ENCODE results near the gene SRP54.

The SRP54 gene

GRCh38 chr14:34997762-34998161, 15.0 kb downstream of the SRP54 start:
- H3K9me3 ChIP-seq (ENCODE audit: control insufficient read depth, low read length) = no peaks in the 10 kb centered on the region
- no peak overlapping the region for H3K9ac ChIP-seq
- no peak overlapping the region for H3K4me3 ChIP-seq (ENCODE audit: low read depth, low read length)
- no peak overlapping the region for H3K4me2 ChIP-seq (ENCODE audit: low read length)
- H3K4me1 ChIP-seq = no peaks in the 10 kb centered on the region
- H3K79me2 ChIP-seq = peaks cover 3% of the 10 kb centered on the region
- H3K36me3 ChIP-seq (ENCODE audit: control insufficient read depth, insufficient read depth, low read length) = no peaks in the 10 kb centered on the region
- no peaks in the 10 kb centered on the region for H3K27me3 ChIP-seq (ENCODE audit: control insufficient read depth, insufficient read depth, low read length)
- H2AFZ ChIP-seq = no peak overlapping the region
- no peak overlapping the region for H3K27ac ChIP-seq
- TF ChIP-seq CTCF (IDR thresholded peaks at IDR 0.05) = no peak

GRCh38 chr14:34999500-34999899, 16.7 kb downstream of the SRP54 start:
- no peaks in the 10 kb centered on the region for H3K36me3 ChIP-seq (ENCODE audit: control insufficient read depth, insufficient read depth, low read length)
- no peaks in the 10 kb centered on the region for H3K4me1 ChIP-seq
- H3K79me2 ChIP-seq = no peaks in the 10 kb centered on the region
- H3K9me3 ChIP-seq (ENCODE audit: control insufficient read depth, low read length) = no peaks in the 10 kb centered on the region
- no peak overlapping the region for H3K27ac ChIP-seq
- no peak overlapping the region for H3K4me2 ChIP-seq (ENCODE audit: low read length)
- H3K27me3 ChIP-seq (ENCODE audit: control insufficient read depth, insufficient read depth, low read length) = no peaks in the 10 kb centered on the region
- H3K9ac ChIP-seq = no peak overlapping the region
- TF ChIP-seq CTCF (IDR thresholded peaks at IDR 0.05) = no peak
- H3K4me3 ChIP-seq (ENCODE audit: low read depth, low read length) = no peak overlapping the region
- H2AFZ ChIP-seq = no peak overlapping the region

- no peak overlapping the region for H2AFZ ChIP-seq
- no peaks in the 10 kb centered on the region for H3K4me1 ChIP-seq
- H3K4me2 ChIP-seq (ENCODE audit: low read length) = no peak overlapping the region
- no peaks in the 10 kb centered on the region for H3K79me2 ChIP-seq
- H3K27ac ChIP-seq = no peak overlapping the region
- H3K4me3 ChIP-seq (ENCODE audit: low read depth, low read length) = no peak overlapping the region
- H3K36me3 ChIP-seq (ENCODE audit: control insufficient read depth, insufficient read depth, low read length) = no peaks in the 10 kb centered on the region
- TF ChIP-seq CTCF (IDR thresholded peaks at IDR 0.05) = no peak
- H3K9me3 ChIP-seq (ENCODE audit: control insufficient read depth, low read length) = no peaks in the 10 kb centered on the region
- H3K9ac ChIP-seq = no peak overlapping the region
- H3K27me3 ChIP-seq (ENCODE audit: control insufficient read depth, insufficient read depth, low read length) = no peaks in the 10 kb centered on the region
Measured at GRCh38 chr14:35001621-35002020, 18.8 kb downstream of the SRP54 start.

- Histone ChIP-seq H3K36me3 (ENCODE audit: control insufficient read depth, insufficient read depth, low read length) (no peaks in the 10 kb centered on the region), H3K4me2 (ENCODE audit: low read length) (no peak overlapping the region), H3K9me3 (ENCODE audit: control insufficient read depth, low read length) (no peaks in the 10 kb centered on the region), H3K27ac (no peak overlapping the region), H3K9ac (no peak overlapping the region), H3K79me2 (no peaks in the 10 kb centered on the region), H3K27me3 (ENCODE audit: control insufficient read depth, insufficient read depth, low read length) (no peaks in the 10 kb centered on the region), H2AFZ (no peak overlapping the region), H3K4me1 (no peaks in the 10 kb centered on the region), H3K4me3 (ENCODE audit: low read depth, low read length) (no peak overlapping the region)
- no peak for TF ChIP-seq CTCF (IDR thresholded peaks at IDR 0.05)
Measured at GRCh38 chr14:35004839-35005238, 22.0 kb downstream of the SRP54 start.

GRCh38 chr14:35016568-35016967, 33.8 kb downstream of the SRP54 start:
- Histone ChIP-seq H3K4me3 (ENCODE audit: low read depth, low read length) (no peak overlapping the region), H3K27ac (no peak overlapping the region), H3K4me2 (ENCODE audit: low read length) (no peak overlapping the region), H3K4me1 (no peaks in the 10 kb centered on the region), H3K27me3 (ENCODE audit: control insufficient read depth, insufficient read depth, low read length) (no peaks in the 10 kb centered on the region), H3K9ac (no peak overlapping the region), H3K9me3 (ENCODE audit: control insufficient read depth, low read length) (no peaks in the 10 kb centered on the region), H2AFZ (no peak overlapping the region), H3K36me3 (ENCODE audit: control insufficient read depth, insufficient read depth, low read length) (no peaks in the 10 kb centered on the region), H3K79me2 (no peaks in the 10 kb centered on the region)
- TF ChIP-seq CTCF (IDR thresholded peaks at IDR 0.05) = no peak

Data from parathyroid adenoma (tissue), 2 donors.